ENCODE data around the gene PIGL.

- TF ChIP-seq PRDM15 (CRISPR knock-in tag; IDR thresholded peaks at IDR 0.05) (no peak), CTCF (IDR thresholded peaks at IDR 0.05) (no peak), MXD4 (CRISPR knock-in tag; IDR thresholded peaks at IDR 0.05; ENCODE audit: borderline replicate concordance) (no peak), E2F5 (CRISPR knock-in tag; IDR thresholded peaks at IDR 0.05) (no peak), ATF3 (CRISPR knock-in tag; conservative IDR thresholded peaks at IDR 0.05) (no peak), SOX15 (CRISPR knock-in tag; IDR thresholded peaks at IDR 0.05) (no peak), ZBTB21 (CRISPR knock-in tag; IDR thresholded peaks at IDR 0.05; ENCODE audit: borderline replicate concordance) (no peak)
Observed at GRCh38 chr17:16171613-16172012, 45.4 kb upstream of the PIGL start.

Data from WTC11 (cell line).